ENCODE data around the gene RHOT1. TPM values are rescaled to one million over a fixed set of nuclear protein-coding genes. Genes with fewer than 3 reads are reported as not detected.

RHOT1 gene
- total and polyA plus RNA-seq, 7 donors = 22.9 to 41.0 (median 32.0) TPM

GRCh38 chr17:32197987-32198386 lies 55.7 kb downstream of the RHOT1 start:
- no peaks in the 10 kb centered on the region for H3K4me1 ChIP-seq
- H3K27me3 ChIP-seq (ENCODE audit: insufficient read depth in 3 of 3, low read length in 2 of 3) = no peaks in the 10 kb centered on the region
- WGBS, 3 donors = 97 to 100% (median 100%) methylated on average over 1 of the region's 1 CpG
- intact Hi-C loops (cut with DNase I) = loop anchor here (10.0 kb wide), 2 partner anchors 167 to 303 kb away; no protein-coding TSS in a partner anchor
- no peaks in the 10 kb centered on the region for H3K9me3 ChIP-seq
- H3K27ac ChIP-seq = no peak overlapping the region
- ATAC-seq (no peak), DNase-seq (no peak)
- H3K36me3 ChIP-seq (ENCODE audit: insufficient read depth in 1 of 2, low read depth in 1 of 2) = peaks cover 7 to 100% of the 10 kb centered on the region in 2 donors
- H3K4me3 ChIP-seq = no peak overlapping the region
- no peak for TF ChIP-seq CTCF (IDR thresholded peaks at IDR 0.05)

- no peak for DNase-seq
- TF ChIP-seq CTCF (IDR thresholded peaks at IDR 0.05) = no peak
- Histone ChIP-seq H3K4me1 (no peaks in the 10 kb centered on the region), H3K9me3 (no peaks in the 10 kb centered on the region), H3K27ac (no peak overlapping the region), H3K36me3 (ENCODE audit: insufficient read depth in 1 of 2, low read depth in 1 of 2) (peaks cover 3 to 98% of the 10 kb centered on the region in 2 donors), H3K27me3 (ENCODE audit: insufficient read depth in 3 of 3, low read length in 2 of 3) (no peaks in the 10 kb centered on the region), H3K4me3 (no peak overlapping the region)
- ATAC-seq = no peak
- WGBS, 3 donors = 88 to 90% (median 89%) methylated on average over 2 of the region's 2 CpGs
- intact Hi-C loops (cut with DNase I) = no loop called here
Observed at GRCh38 chr17:32206861-32207260, 64.6 kb downstream of the RHOT1 start.

GRCh38 chr17:32208436-32208835 lies 66.1 kb downstream of the RHOT1 start:
- H3K4me3 ChIP-seq = no peak overlapping the region
- H3K4me1 ChIP-seq = no peaks in the 10 kb centered on the region
- H3K27ac ChIP-seq = no peak overlapping the region
- H3K9me3 ChIP-seq = no peaks in the 10 kb centered on the region
- DNase-seq = no peak
- ATAC-seq = no peak
- TF ChIP-seq CTCF (IDR thresholded peaks at IDR 0.05) = no peak
- H3K27me3 ChIP-seq (ENCODE audit: insufficient read depth in 3 of 3, low read length in 2 of 3) = no peaks in the 10 kb centered on the region
- intact Hi-C loops (cut with DNase I) = no loop called here
- H3K36me3 ChIP-seq (ENCODE audit: insufficient read depth in 1 of 2, low read depth in 1 of 2) = peaks cover 3 to 98% of the 10 kb centered on the region in 2 donors

GRCh38 chr17:32209608-32210007 lies 67.3 kb downstream of the RHOT1 start:
- no peak for TF ChIP-seq CTCF (IDR thresholded peaks at IDR 0.05)
- H3K4me1 ChIP-seq = no peaks in the 10 kb centered on the region
- ATAC-seq (no peak), DNase-seq (no peak)
- intact Hi-C loops (cut with DNase I) = no loop called here
- no peaks in the 10 kb centered on the region for H3K27me3 ChIP-seq (ENCODE audit: insufficient read depth in 3 of 3, low read length in 2 of 3)
- no peak overlapping the region for H3K27ac ChIP-seq
- no peaks in the 10 kb centered on the region for H3K9me3 ChIP-seq
- H3K36me3 ChIP-seq (ENCODE audit: insufficient read depth in 1 of 2, low read depth in 1 of 2) = peaks cover 3 to 98% of the 10 kb centered on the region in 2 donors
- no peak overlapping the region for H3K4me3 ChIP-seq

- DNase-seq (no peak), ATAC-seq (no peak)
- Histone ChIP-seq H3K27ac (no peak overlapping the region), H3K36me3 (ENCODE audit: insufficient read depth in 1 of 2, low read depth in 1 of 2) (peaks cover 0 to 86% of the 10 kb centered on the region in 2 donors), H3K9me3 (no peaks in the 10 kb centered on the region), H3K4me1 (no peaks in the 10 kb centered on the region), H3K4me3 (no peak overlapping the region), H3K27me3 (ENCODE audit: insufficient read depth in 3 of 3, low read length in 2 of 3) (no peaks in the 10 kb centered on the region)
- intact Hi-C loops (cut with DNase I) = no loop called here
- no peak for TF ChIP-seq CTCF (IDR thresholded peaks at IDR 0.05)
- WGBS, 3 donors = 94 to 98% (median 97%) methylated on average over 1 of the region's 1 CpG
Observed at GRCh38 chr17:32211671-32212070, 69.4 kb downstream of the RHOT1 start.

All from psoas muscle (tissue), 8 donors.